A549 (cell line): Measurements from ENCODE around the gene SRMS.

Experiments
- CTCF ChIP-seq: fragments of >200 bp; sonication (Bioruptor Twin); formaldehyde crosslinking; IDR thresholded peaks from 3 replicates; pipeline ENCODE4 v1.5.1; 2016
- HMGXB4 ChIP-seq: fragments of 250-450 bp; sonication (Bioruptor Pico); IDR thresholded peaks from 2 replicates; pipeline ENCODE4 v1.5.0; 2021; ENCODE audit warnings: mild to moderate bottlenecking, moderate library complexity, borderline replicate concordance
- JUN ChIP-seq, 2 experiments: fragments of >200 bp; sonication (Bioruptor Twin); formaldehyde crosslinking; IDR thresholded peaks; 2 replicates in 1 of 2; 3 replicates in 1 of 2; pipeline ENCODE4 v1.6.1; 2016 to 2017
- JUNB ChIP-seq: fragments of >200 bp; sonication (Bioruptor Twin); formaldehyde crosslinking; IDR thresholded peaks from 2 replicates; pipeline ENCODE4 v1.6.1; 2016
- MYC ChIP-seq: IDR thresholded peaks from 2 replicates; pipeline ENCODE4 v1.6.1; 2012; ENCODE audit warnings: mild to moderate bottlenecking, inconsistent platforms, low read length, improper control_type of control experiment, borderline replicate concordance
- PBX3 ChIP-seq: IDR thresholded peaks from 2 replicates; pipeline ENCODE4 v1.6.1; 2012
- PHF8 ChIP-seq: fragments of 200-600 bp; sonication (generic); IDR thresholded peaks from 2 replicates; pipeline ENCODE4 v1.6.1; 2016; ENCODE audit warnings: low read depth, mild to moderate bottlenecking, antibody characterized with exemption, moderate library complexity, borderline replicate concordance
- POLR2A ChIP-seq: IDR thresholded peaks from 2 replicates; pipeline ENCODE4 v1.6.1; 2012; ENCODE audit warnings: mild to moderate bottlenecking, low read length
- RAD21 ChIP-seq, 2 experiments: fragments of >200 bp in 1 of 2; sonication (Bioruptor Twin) in 1 of 2; formaldehyde crosslinking in 1 of 2; IDR thresholded peaks in 1 of 2; conservative IDR thresholded peaks in 1 of 2; 2 replicates in 1 of 2; 3 replicates in 1 of 2; pipeline ENCODE4 v1.6.1; 2012 to 2018; ENCODE audit warnings: inconsistent platforms in 1 of 2
- RFX5 ChIP-seq: fragments of 450-650 bp; IDR thresholded peaks from 2 replicates; pipeline ENCODE4 v1.7.1; 2014; ENCODE audit warnings: antibody characterized with exemption, mild to moderate bottlenecking, moderate library complexity

- TF ChIP-seq JUNB (no peak), PHF8 (no peak), CTCF (no peak), PBX3 (no peak), RFX5 (no peak), RAD21 (conservative IDR thresholded peaks at IDR 0.05 in 1 of 2, IDR thresholded peaks at IDR 0.05 in 1 of 2) (no peak), POLR2A (no peak), MYC (no peak), HMGXB4 (CRISPR knock-in tag) (no peak), JUN (IDR thresholded peaks at IDR 0.05) (no peak)
Observed at GRCh38 chr20:63539092-63539430, 8.5 kb downstream of the SRMS start.
